Hepatocyte (in vitro differentiated cells): ENCODE measurements around the gene HADH. TPM values are rescaled to one million over a fixed set of nuclear protein-coding genes. Genes with fewer than 3 reads are reported as not detected.

ENCODE experiments used
- DNase-seq: peaks from one replicate; pipeline ENCODE4 v3.0.0-alpha.2; 2016; ENCODE audit warnings: low spot score
- H2AFZ ChIP-seq: fragments of 200-600 bp; sonication (generic); 2 replicates; pipeline ENCODE4 v1.6.0; 2016; ENCODE audit warnings: antibody characterized with exemption, mild to moderate bottlenecking
- H3K27ac ChIP-seq: fragments of 200-600 bp; sonication (generic); 2 replicates; pipeline ENCODE4 v1.5.1; 2016; ENCODE audit warnings: mild to moderate bottlenecking
- H3K27me3 ChIP-seq: fragments of 200-600 bp; sonication (generic); 2 replicates; pipeline ENCODE4 v1.6.1; 2016
- H3K36me3 ChIP-seq: fragments of 200-600 bp; sonication (generic); replicated peaks from 2 replicates; pipeline ENCODE4 v1.5.1; 2016; ENCODE audit warnings: low read depth; ENCODE audit not compliant: insufficient read depth
- H3K4me1 ChIP-seq: fragments of 200-600 bp; sonication (generic); 2 replicates; pipeline ENCODE4 v1.5.1; 2016; ENCODE audit warnings: mild to moderate bottlenecking, moderate library complexity; ENCODE audit not compliant: insufficient read depth
- H3K4me2 ChIP-seq: fragments of 200-600 bp; sonication (generic); 2 replicates; pipeline ENCODE4 v1.6.0; 2016
- H3K4me3 ChIP-seq: fragments of 200-600 bp; sonication (generic); 2 replicates; pipeline ENCODE4 v1.5.1; 2016; ENCODE audit warnings: mild to moderate bottlenecking
- H3K79me2 ChIP-seq: fragments of 200-600 bp; sonication (generic); 2 replicates; pipeline ENCODE4 v1.6.0; 2017; ENCODE audit warnings: mild to moderate bottlenecking
- H3K9me2 ChIP-seq: fragments of 200-600 bp; sonication (generic); replicated peaks from 2 replicates; pipeline ENCODE4 v1.6.0; 2017; ENCODE audit warnings: mild to moderate bottlenecking; ENCODE audit not compliant: insufficient read depth
- H3K9me3 ChIP-seq: fragments of 200-600 bp; sonication (generic); 2 replicates; pipeline ENCODE4 v1.5.1; 2016; ENCODE audit warnings: low read depth, mild to moderate bottlenecking
- H4K20me1 ChIP-seq: fragments of 200-600 bp; sonication (generic); 2 replicates; pipeline ENCODE4 v1.6.0; 2016; ENCODE audit warnings: mild to moderate bottlenecking; ENCODE audit not compliant: insufficient read depth, poor library complexity, severe bottlenecking
- EZH2 ChIP-seq: fragments of 200-600 bp; sonication (generic); IDR thresholded peaks from 2 replicates; pipeline ENCODE4 v1.6.1; 2016; ENCODE audit warnings: antibody characterized with exemption, mild to moderate bottlenecking, borderline replicate concordance
- EZH2phosphoT487 ChIP-seq: fragments of 200-600 bp; sonication (generic); IDR thresholded peaks from one replicate; pipeline ENCODE4 v1.6.1; 2018; ENCODE audit warnings: antibody characterized with exemption, mild to moderate bottlenecking, low read depth, moderate library complexity; ENCODE audit not compliant: unreplicated experiment, severe bottlenecking
- WGBS: methylation state at CpG from one replicate; pipeline ENCODE4 v1.1.6; 2016; ENCODE audit warnings: low lambda C conversion rate; ENCODE audit errors: missing lambda C conversion rate; 5-methylcytosine and 5-hydroxymethylcytosine counted together
- polyA plus RNA-seq: library from polyadenylated mRNA; unstranded; fragments of >200 nt; fragmentation: Nextera tagmentation; extraction: Ambion mirVana; gene quantifications from 2 replicates; pipeline ENCODE4 v1.2.1, GENCODE V29; 2016
- total RNA-seq: library from RNA; depleted of rRNA; stranded (reverse); fragments of >200 nt; gene quantifications from 2 replicates; pipeline ENCODE4 v1.2.3, GENCODE V29; 2014
- TF ChIP-seq, protein P1 (sequence below): fragments of 200-600 bp; sonication (generic); IDR thresholded peaks from 2 replicates; pipeline ENCODE4 v1.5.1; 2016; ENCODE audit warnings: antibody characterized with exemption, mild to moderate bottlenecking; ENCODE audit not compliant: poor library complexity

The HADH gene
- total and polyA plus RNA-seq, 2 experiments from 2014 or later, result 76.7 to 83.5 TPM

- Histone ChIP-seq H3K4me1 (no peaks in the 10 kb centered on the region), H3K27me3 (no peaks in the 10 kb centered on the region), H4K20me1 (no peaks in the 10 kb centered on the region), H3K4me3 (no peak overlapping the region), H3K27ac (no peak overlapping the region), H3K36me3 (no peaks in the 10 kb centered on the region), H3K79me2 (no peaks in the 10 kb centered on the region), H3K9me2 (no peaks in the 10 kb centered on the region), H2AFZ (no peak overlapping the region), H3K4me2 (no peak overlapping the region), H3K9me3 (no peaks in the 10 kb centered on the region)
- WGBS, result 93% methylated on average over 11 of the region's 12 CpGs
- TF ChIP-seq, protein P1, sequence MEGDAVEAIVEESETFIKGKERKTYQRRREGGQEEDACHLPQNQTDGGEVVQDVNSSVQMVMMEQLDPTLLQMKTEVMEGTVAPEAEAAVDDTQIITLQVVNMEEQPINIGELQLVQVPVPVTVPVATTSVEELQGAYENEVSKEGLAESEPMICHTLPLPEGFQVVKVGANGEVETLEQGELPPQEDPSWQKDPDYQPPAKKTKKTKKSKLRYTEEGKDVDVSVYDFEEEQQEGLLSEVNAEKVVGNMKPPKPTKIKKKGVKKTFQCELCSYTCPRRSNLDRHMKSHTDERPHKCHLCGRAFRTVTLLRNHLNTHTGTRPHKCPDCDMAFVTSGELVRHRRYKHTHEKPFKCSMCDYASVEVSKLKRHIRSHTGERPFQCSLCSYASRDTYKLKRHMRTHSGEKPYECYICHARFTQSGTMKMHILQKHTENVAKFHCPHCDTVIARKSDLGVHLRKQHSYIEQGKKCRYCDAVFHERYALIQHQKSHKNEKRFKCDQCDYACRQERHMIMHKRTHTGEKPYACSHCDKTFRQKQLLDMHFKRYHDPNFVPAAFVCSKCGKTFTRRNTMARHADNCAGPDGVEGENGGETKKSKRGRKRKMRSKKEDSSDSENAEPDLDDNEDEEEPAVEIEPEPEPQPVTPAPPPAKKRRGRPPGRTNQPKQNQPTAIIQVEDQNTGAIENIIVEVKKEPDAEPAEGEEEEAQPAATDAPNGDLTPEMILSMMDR, result no peak
- TF ChIP-seq EZH2phosphoT487 (no peak), EZH2 (no peak)
- DNase-seq, result no peak
Measured at GRCh38 chr4:107970063-107970798, 19.5 kb upstream of the HADH start.

GRCh38 chr4:107972605-107973004, 17.1 kb upstream of the HADH start:
- no peaks in the 10 kb centered on the region for H3K9me3 ChIP-seq
- H3K27me3 ChIP-seq, result no peaks in the 10 kb centered on the region
- H3K4me3 ChIP-seq, result no peak overlapping the region
- H3K4me1 ChIP-seq, result no peaks in the 10 kb centered on the region
- no peaks in the 10 kb centered on the region for H4K20me1 ChIP-seq
- no peak for DNase-seq
- H2AFZ ChIP-seq, result peak overlapping the region; percentile 4
- peak overlapping the region; percentile 6 for H3K4me2 ChIP-seq
- TF ChIP-seq, protein P1, result no peak
- TF ChIP-seq EZH2 (no peak), EZH2phosphoT487 (no peak)
- H3K9me2 ChIP-seq, result no peaks in the 10 kb centered on the region
- no peaks in the 10 kb centered on the region for H3K79me2 ChIP-seq
- H3K27ac ChIP-seq, result peak overlapping the region; percentile 52
- H3K36me3 ChIP-seq, result no peaks in the 10 kb centered on the region

DNA sequence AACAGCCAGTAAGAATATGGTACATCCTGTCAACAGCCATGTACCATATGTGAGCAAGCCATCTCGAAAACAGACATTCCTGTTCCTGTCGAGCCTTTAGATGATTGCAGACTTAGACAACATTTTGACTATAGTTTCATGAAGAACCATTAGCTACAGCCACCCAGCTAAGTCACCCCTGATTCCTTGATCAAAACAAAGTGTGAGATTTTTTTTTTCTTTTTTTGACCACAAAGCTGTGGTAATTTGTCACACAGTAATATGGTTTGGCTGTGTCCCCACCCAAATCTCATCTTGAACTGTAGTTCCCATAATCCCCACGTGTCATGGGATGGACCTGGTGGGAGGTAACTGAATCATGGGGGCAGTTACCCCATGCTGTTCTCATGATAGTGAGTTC, 15.2 kb upstream of the HADH start:
- no peak for DNase-seq
- Histone ChIP-seq H3K4me3 (no peak overlapping the region), H2AFZ (no peak overlapping the region), H3K27ac (no peak overlapping the region), H3K9me3 (no peaks in the 10 kb centered on the region), H4K20me1 (no peaks in the 10 kb centered on the region), H3K36me3 (no peaks in the 10 kb centered on the region), H3K27me3 (no peaks in the 10 kb centered on the region), H3K79me2 (no peaks in the 10 kb centered on the region), H3K4me2 (no peak overlapping the region), H3K9me2 (no peaks in the 10 kb centered on the region), H3K4me1 (no peaks in the 10 kb centered on the region)
- WGBS, result 78% methylated on average over 3 of the region's 3 CpGs
- TF ChIP-seq EZH2 (no peak), EZH2phosphoT487 (no peak)
- TF ChIP-seq, protein P1, result no peak
